Measurements from ENCODE around the gene NEURL4. TPM values are rescaled to one million over a fixed set of nuclear protein-coding genes. Genes with fewer than 3 reads are reported as not detected.

NEURL4 gene
- total and polyA plus RNA-seq, 2 donors (not counting 1 experiment from before 2014, with no cell fraction given), result 54.6 to 85.2 TPM

GRCh38 chr17:7326186-7326585, 2.9 kb downstream of the NEURL4 start:
- DNase-seq (no peak), ATAC-seq (ENCODE audit: low read depth) (no peak)
- TF ChIP-seq EZH2 (IDR thresholded peaks at IDR 0.05; ENCODE audit: borderline replicate concordance, insufficient read depth, low read depth, low read length, poor library complexity, severe bottlenecking) (no peak), CTCF (IDR thresholded peaks at IDR 0.05) (no peak)
- Histone ChIP-seq H3K27ac (ENCODE audit: low read length in 2 of 2) (no peak overlapping the region), H3K4me1 (ENCODE audit: control insufficient read depth in 2 of 2, insufficient read depth in 2 of 2, low read length in 2 of 2) (peaks cover 14 to 26% of the 10 kb centered on the region in 2 donors), H3K4me2 (replicated peaks; ENCODE audit: low read depth, low read length, poor library complexity, severe bottlenecking) (no peak overlapping the region), H2AFZ (ENCODE audit: insufficient read depth, low read depth, low read length, poor library complexity, severe bottlenecking) (no peak overlapping the region), H3K4me3 (ENCODE audit: control extremely low read depth in 1 of 5, extremely low read depth in 1 of 5, insufficient read depth in 1 of 5, low read depth in 2 of 5, low read length in 4 of 5) (no peak overlapping the region), H3K36me3 (replicated peaks in 1 of 2; ENCODE audit: control extremely low read depth in 1 of 2, control insufficient read depth in 1 of 2, extremely low read depth in 1 of 2, insufficient read depth in 2 of 2, low read length in 1 of 2) (peaks cover 0 to 47% of the 10 kb centered on the region in 2 experiments), H3K9ac (ENCODE audit: low read length) (no peak overlapping the region), H3K79me2 (ENCODE audit: control insufficient read depth, insufficient read depth, low read length) (peaks cover 29% of the 10 kb centered on the region), H3K9me3 (ENCODE audit: control extremely low read depth in 1 of 3, control insufficient read depth in 2 of 3, insufficient read depth in 1 of 3, low read length in 2 of 3) (no peaks in the 10 kb centered on the region), H4K20me1 (ENCODE audit: control insufficient read depth, insufficient read depth, low read length, poor library complexity, severe bottlenecking) (peaks cover 5% of the 10 kb centered on the region), H3K27me3 (replicated peaks in 1 of 4; ENCODE audit: control extremely low read depth in 1 of 4, control insufficient read depth in 3 of 4, insufficient read depth in 4 of 4, low read length in 3 of 4) (no peaks in the 10 kb centered on the region)
- peaks cover 29% of the 10 kb centered on the region for H3K4me1 Mint-ChIP-seq
- H3K27ac Mint-ChIP-seq, result no peak overlapping the region
- peak overlapping the region; percentile 23 for H3K4me3 Mint-ChIP-seq
- intact Hi-C loops (cut with micrococcal nuclease), result no loop called here
- H3K27me3 Mint-ChIP-seq, result no peaks in the 10 kb centered on the region
- no peaks in the 10 kb centered on the region for H3K9me3 Mint-ChIP-seq (ENCODE audit: insufficient read depth)
- ChIA-PET CTCF (interaction anchor here (0.7 to 5.1 kb wide), 6 partner anchors 10 to 280 kb away, joined by 4 to 47 read pairs (median 6); partner anchors contain the start of gene ACAP1), POLR2A (interaction anchor here (0.6 to 1.8 kb wide), 2 partner anchors 9 to 53 kb away, joined by 4 read pairs; no protein-coding TSS in a partner anchor)
- WGBS (ENCODE audit: insufficient coverage), result 94% methylated on average over 6 of the region's 11 CpGs

- POLR2A ChIA-PET, result interaction anchor here (0.8 to 1.7 kb wide), 3 partner anchors 12 to 20 kb away, joined by 3 to 6 read pairs (median 4); partner anchors contain the start of gene ACAP1
- intact Hi-C loops (cut with micrococcal nuclease), result no loop called here
- peaks cover 5% of the 10 kb centered on the region for H4K20me1 ChIP-seq (ENCODE audit: control insufficient read depth, insufficient read depth, low read length, poor library complexity, severe bottlenecking)
These were observed 4.1 kb downstream of the NEURL4 start for GRCh38 chr17:7325031-7325528.

More at GRCh38 chr17:7325031-7325528, 4.1 kb downstream of the NEURL4 start:
- no peaks in the 10 kb centered on the region for H3K9me3 Mint-ChIP-seq (ENCODE audit: insufficient read depth)
- peaks cover 26% of the 10 kb centered on the region for H3K4me1 Mint-ChIP-seq
- no peak overlapping the region for H3K4me2 ChIP-seq (replicated peaks; ENCODE audit: low read depth, low read length, poor library complexity, severe bottlenecking)
- TF ChIP-seq EZH2 (IDR thresholded peaks at IDR 0.05; ENCODE audit: borderline replicate concordance, insufficient read depth, low read depth, low read length, poor library complexity, severe bottlenecking) (no peak), CTCF (IDR thresholded peaks at IDR 0.05) (no peak)
- CTCF ChIA-PET, result interaction anchor here (0.9 to 5.1 kb wide), 8 partner anchors 11 to 44 kb away, joined by 3 to 47 read pairs (median 4); partner anchors contain the start of genes ACAP1 and SLC2A4
- 96% methylated on average over 4 of the region's 19 CpGs for WGBS (ENCODE audit: insufficient coverage)
- no peak overlapping the region for H2AFZ ChIP-seq (ENCODE audit: insufficient read depth, low read depth, low read length, poor library complexity, severe bottlenecking)
- no peak overlapping the region for H3K4me3 Mint-ChIP-seq
- H3K4me3 ChIP-seq (ENCODE audit: control extremely low read depth in 1 of 5, extremely low read depth in 1 of 5, insufficient read depth in 1 of 5, low read depth in 2 of 5, low read length in 4 of 5), result no peak overlapping the region
- H3K79me2 ChIP-seq (ENCODE audit: control insufficient read depth, insufficient read depth, low read length), result peaks cover 29% of the 10 kb centered on the region
- no peak for DNase-seq
- no peak overlapping the region for H3K9ac ChIP-seq (ENCODE audit: low read length)
- no peak for ATAC-seq (ENCODE audit: low read depth)
- H3K27me3 Mint-ChIP-seq, result no peaks in the 10 kb centered on the region
- H3K27ac ChIP-seq (ENCODE audit: low read length in 2 of 2), result no peak overlapping the region
- no peaks in the 10 kb centered on the region for H3K9me3 ChIP-seq (ENCODE audit: control extremely low read depth in 1 of 3, control insufficient read depth in 2 of 3, insufficient read depth in 1 of 3, low read length in 2 of 3)
- no peak overlapping the region for H3K27ac Mint-ChIP-seq
- H3K4me1 ChIP-seq (ENCODE audit: control insufficient read depth in 2 of 2, insufficient read depth in 2 of 2, low read length in 2 of 2), result peaks cover 7 to 17% of the 10 kb centered on the region in 2 donors
- no peaks in the 10 kb centered on the region for H3K27me3 ChIP-seq (replicated peaks in 1 of 4; ENCODE audit: control extremely low read depth in 1 of 4, control insufficient read depth in 3 of 4, insufficient read depth in 4 of 4, low read length in 3 of 4)
- peaks cover 0 to 58% of the 10 kb centered on the region in 2 experiments for H3K36me3 ChIP-seq (replicated peaks in 1 of 2; ENCODE audit: control extremely low read depth in 1 of 2, control insufficient read depth in 1 of 2, extremely low read depth in 1 of 2, insufficient read depth in 2 of 2, low read length in 1 of 2)

All from B cell (primary cell).